Measurements from ENCODE around the gene CSPG5.

CSPG5 gene

DNA sequence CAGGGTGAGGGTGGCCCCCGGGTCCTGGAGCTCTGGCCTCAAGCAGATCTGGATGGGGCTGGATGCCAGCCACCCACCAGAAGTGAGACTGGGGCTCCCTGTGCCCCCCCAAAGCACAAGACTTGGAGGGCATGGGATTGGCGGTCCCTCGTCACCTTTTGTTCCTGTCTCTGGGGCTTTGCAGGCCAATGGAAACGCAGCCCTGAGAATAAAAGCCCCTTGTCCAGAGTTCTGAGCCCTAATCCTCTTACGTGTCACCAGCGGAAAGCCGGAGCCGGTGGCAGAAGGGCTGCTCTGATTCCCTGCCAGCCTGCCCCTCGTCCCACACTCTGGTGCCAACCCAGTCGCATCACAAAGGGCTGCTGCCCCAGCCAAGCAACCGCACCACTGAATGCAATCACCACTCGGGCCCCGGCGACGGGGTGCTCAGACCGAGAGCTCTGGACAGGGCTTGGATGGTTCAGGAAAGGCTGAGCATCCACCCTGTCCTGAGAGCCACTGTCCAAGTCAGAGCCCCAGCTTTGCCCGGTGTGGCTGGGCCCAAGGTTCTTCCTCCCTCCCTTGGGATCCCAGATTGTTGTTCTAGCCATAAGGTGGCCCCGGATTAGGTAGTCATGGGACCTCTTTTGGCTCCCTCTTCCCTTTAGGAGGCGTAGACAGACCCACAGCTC, 42.3 kb downstream of the CSPG5 start:
- DNase-seq, result no peak

GRCh38 chr3:47533996-47534454, 44.6 kb downstream of the CSPG5 start:
- DNase-seq, result no peak

DNA sequence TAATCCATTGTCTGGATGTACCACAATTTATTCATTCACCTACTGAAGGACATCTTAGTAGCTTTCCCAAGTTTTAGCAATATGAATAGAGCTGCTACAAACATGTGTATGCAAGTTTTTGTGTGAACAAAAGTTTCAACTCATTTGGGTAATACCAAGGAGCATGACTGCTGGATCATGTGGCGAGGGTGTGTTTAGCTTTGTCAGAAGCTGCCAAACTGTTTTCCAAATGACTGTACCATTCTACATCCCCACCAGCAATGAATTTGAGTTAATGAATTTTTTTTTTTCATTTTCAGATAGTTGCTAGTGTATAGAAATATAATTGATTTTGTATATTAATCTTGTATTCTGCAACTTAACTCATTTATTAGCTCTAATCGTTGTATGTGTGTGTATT, 45.2 kb downstream of the CSPG5 start:
- DNase-seq, result no peak

GRCh38 chr3:47527952-47528725, 50.5 kb downstream of the CSPG5 start:
- no peak for DNase-seq

DNA sequence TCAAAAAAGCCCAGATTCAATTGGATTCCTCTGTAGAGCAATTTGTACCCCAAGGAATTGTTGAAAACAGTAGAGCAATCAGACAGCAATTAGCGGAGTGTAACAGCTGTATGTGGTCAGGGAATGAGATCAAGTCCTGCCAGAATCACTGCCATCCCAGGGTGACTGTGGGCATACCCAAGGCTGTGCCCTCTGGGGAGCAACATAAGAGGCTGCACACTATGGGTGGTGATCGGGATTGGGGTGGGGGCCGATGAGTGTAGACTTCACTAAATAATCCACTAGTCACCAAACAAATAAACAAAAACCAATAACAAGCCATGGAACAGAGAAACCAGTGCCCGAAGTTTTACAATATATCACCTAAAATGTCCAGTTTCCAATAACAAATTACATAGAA, 53.0 kb downstream of the CSPG5 start:
- no peak for DNase-seq

DNA sequence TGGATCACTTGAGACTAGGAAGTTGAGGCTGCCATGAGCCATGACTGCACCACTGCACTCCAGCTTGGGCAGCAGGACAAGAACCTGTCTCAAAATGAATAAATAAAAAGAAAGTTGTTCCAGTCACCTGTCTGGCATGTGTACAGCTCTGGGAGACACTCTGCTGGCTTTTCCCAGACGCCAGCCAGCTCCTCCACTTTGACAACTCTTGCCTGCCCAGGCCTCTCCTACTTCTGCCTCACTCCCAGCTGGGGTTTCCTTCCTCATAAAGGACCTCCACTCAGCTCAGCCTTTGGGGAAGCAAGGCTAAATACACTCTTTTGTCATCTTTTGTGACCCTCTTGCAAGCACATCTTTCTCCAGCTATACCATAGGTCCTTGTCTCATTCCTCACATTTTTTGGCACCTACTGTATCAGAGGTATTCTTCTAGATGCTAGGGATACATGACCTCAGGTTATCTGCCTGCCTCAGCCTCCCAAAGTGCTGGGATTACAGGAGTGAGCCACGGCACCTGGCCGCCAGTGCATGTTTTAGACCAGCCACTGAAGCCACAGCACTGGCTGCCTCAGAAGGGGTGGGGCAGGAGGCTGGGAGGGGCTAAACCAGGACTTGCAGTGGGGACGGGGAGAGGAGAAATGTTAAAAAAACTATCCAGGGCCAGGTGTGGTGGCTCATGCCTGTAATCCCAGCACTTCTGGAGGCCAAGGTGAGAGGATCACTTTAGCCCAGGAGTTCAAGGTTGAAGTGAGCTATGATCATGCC, 55.2 kb downstream of the CSPG5 start:
- DNase-seq, result no peak

GRCh38 chr3:47522082-47522987, 56.3 kb downstream of the CSPG5 start:
- peak; percentile 79 to 84 for DNase-seq

GRCh38 chr3:47520756-47521155, 57.9 kb downstream of the CSPG5 start:
- DNase-seq, result no peak

DNA sequence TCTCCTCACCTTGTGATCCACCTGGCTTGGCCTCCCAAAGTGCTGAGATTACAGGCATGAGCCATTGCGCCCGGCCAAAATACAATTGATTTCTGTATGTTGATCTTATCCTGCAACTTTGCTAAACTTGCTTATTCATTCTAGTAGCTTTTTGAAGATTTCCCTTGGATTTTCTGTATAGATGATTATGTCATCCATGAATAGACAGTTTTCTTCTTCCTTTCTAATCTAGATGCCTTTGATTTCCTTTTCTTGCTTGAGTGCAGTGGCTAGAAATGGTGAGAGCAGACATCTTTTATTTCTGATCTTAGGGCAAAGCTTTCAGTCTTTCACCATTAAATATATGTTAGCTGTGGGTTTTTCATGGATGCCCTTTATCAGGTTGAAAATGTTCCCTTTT, 60.7 kb downstream of the CSPG5 start:
- no peak for DNase-seq

- no peak for DNase-seq
These were observed 62.8 kb downstream of the CSPG5 start for GRCh38 chr3:47515864-47516319.

DNA sequence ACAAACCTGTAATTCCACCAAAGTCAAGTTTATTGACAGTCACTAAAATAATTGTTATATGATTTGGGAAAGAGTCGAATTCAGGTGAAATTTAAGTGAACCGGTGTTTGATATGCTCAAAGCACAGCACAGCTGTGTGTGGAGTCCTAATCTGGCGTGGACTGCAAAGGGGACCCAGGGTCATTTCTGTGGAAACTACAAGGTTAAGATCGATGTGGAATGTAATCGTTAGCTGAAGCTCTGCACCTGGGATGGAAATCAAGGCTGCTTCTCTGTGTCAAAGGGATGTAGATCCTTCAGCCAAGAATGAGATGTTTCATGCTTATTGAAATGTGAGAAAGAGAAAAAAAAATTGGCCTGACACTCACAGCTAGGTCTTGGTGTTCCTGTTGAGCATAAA, 63.6 kb downstream of the CSPG5 start:
- DNase-seq, result no peak

- DNase-seq, result peak; percentile 90 to 93
These were observed 65.3 kb downstream of the CSPG5 start, which contains the start of gene ELP6 for GRCh38 chr3:47513125-47513929. Gene ELP6, minus strand, starts transcription at chr3:47513712. Its CDS starts 122 bp downstream, at chr3:47513590.

DNA sequence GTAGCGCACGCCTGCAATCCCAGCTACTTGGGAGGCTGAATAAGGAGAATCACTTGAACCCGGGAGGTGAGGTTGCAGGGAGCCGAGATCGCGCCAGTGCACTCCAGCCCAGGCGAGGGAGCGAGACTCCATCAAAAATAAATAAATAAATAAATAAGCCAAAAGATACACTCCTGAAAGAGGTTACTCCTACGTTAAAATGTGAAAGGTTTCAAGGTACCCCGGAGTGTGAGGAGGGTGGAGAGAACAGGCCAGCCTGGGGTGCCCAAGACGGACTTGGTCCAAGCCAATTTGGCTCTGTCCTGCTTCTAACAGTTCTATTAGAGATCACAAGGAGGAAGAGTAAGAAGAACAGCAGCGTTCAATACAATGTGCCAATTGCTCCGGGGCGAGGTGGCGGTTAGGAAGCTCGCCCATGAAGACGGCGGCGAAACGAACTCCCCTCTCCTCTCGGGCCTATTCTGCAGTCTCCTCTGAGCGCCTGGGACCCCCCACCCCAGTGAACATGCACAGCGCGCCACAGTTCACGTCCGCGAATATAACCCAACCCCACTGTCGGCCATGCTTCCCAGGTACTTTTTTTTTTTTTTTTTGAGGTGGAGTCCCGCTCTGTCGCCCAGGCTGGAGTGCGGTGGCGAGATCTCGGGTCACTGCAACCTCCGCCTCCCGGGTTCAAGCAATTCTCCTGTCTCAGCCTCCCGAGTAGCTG, 66.1 kb downstream of the CSPG5 start:
- peak; percentile 1 to 3 for DNase-seq
